Activated naive CD8-positive, alpha-beta T cell treated with anti-CD3 and anti-CD28 coated beads, Interleukin-2, amount 10 ng/mL, durations not matched to agents 7 days and 5 days (primary cell): ENCODE measurements around the gene KLHL22. TPM values are rescaled to one million over a fixed set of nuclear protein-coding genes. Genes with fewer than 3 reads are reported as not detected.
A peak's percentile ranks its signal among the peaks of the same experiment; 100 is the strongest.
"Not testable (repeated sequence)": the region's sequence is repeated elsewhere in the genome, so short reads cannot be mapped to it uniquely, and the experiment has no call there.

Experiments
- ATAC-seq: fragments of 150-1000 bp; cut with Tn5 transposase; one replicate; pipeline ENCODE4 v1.10.0; 2021; ENCODE audit warnings: low read depth, moderate library complexity
- POLR2A ChIA-PET: fragments of 350-600 bp; sonication (Branson Sonifier 250); formaldehyde crosslinking; loops from one replicate; lab custom pipeline; 2021; ENCODE audit warnings: antibody characterized with exemption; lab: Charles Lee
- DNase-seq: peaks from one replicate; pipeline ENCODE4 v3.0.0; 2021
- H3K27ac Mint-ChIP-seq: one replicate; pipeline ENCODE4 v1.8.0; 2022; ENCODE audit warnings: mild to moderate bottlenecking, mixed read lengths
- H3K27me3 Mint-ChIP-seq: one replicate; pipeline ENCODE4 v1.8.0; 2022; ENCODE audit warnings: mild to moderate bottlenecking, moderate library complexity, mixed read lengths
- H3K36me3 Mint-ChIP-seq: one replicate; pipeline ENCODE4 v1.8.0; 2021; ENCODE audit warnings: mild to moderate bottlenecking, mixed read lengths
- H3K4me1 Mint-ChIP-seq: one replicate; pipeline ENCODE4 v1.8.0; 2021; ENCODE audit warnings: mixed read lengths
- H3K4me3 Mint-ChIP-seq: one replicate; pipeline ENCODE4 v1.8.0; 2022; ENCODE audit warnings: mild to moderate bottlenecking, moderate library complexity, mixed read lengths
- H3K9me3 Mint-ChIP-seq: one replicate; pipeline ENCODE4 v1.8.0; 2021; ENCODE audit warnings: mixed read lengths
- total RNA-seq, 2 experiments: library from RNA; stranded (reverse); gene quantifications; one replicate each; pipeline ENCODE4 v1.2.3, GENCODE V29; 2021

Gene KLHL22
- total RNA-seq, 2 experiments from 2014 or later: 31.7 to 37.3 TPM

DNA sequence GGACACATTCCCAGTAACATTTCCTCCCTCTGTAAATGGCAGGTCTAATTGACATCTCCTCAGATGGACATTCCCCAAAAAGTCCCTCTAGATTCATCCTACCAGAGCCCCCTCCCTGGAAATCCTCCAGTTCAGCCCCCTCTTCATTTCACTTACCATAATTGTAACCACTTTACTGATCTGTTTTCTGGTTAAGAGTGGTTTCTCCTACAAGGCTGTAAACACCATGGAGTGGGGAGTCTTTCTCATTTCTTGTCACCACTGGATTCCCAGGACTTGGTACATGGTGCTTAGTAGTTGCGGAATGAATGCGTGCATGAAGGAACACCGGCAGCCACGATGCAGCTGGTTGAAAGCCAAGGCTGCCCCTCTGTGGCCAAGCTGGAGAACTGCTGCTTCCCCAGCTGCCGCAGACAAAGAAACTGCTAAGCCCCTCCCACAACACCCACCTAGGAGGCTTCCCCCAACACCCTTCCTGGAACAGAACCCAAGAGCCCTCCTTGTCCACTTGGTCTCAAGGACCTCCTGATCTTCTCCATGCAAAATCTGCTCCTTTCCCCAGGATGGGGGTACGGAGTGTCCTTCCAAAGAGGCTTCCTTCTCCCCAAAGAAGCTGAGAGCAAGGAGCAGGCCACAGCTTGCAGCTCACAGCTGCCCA, 39.4 kb downstream of the KLHL22 start:
- POLR2A ChIA-PET: interaction anchor here (0.8 to 1.2 kb wide), 3 partner anchors 15 to 38 kb away, joined by 3 to 5 read pairs (median 3); no protein-coding TSS in a partner anchor
- no peaks in the 10 kb centered on the region for H3K9me3 Mint-ChIP-seq
- ATAC-seq: peak; percentile 84
- no peak overlapping the region for H3K4me3 Mint-ChIP-seq
- peak overlapping the region; percentile 62 for H3K27ac Mint-ChIP-seq
- peaks cover 21% of the 10 kb centered on the region for H3K36me3 Mint-ChIP-seq
- no peaks in the 10 kb centered on the region for H3K27me3 Mint-ChIP-seq
- peaks cover 12% of the 10 kb centered on the region for H3K4me1 Mint-ChIP-seq
- DNase-seq: peak; percentile 74

DNA sequence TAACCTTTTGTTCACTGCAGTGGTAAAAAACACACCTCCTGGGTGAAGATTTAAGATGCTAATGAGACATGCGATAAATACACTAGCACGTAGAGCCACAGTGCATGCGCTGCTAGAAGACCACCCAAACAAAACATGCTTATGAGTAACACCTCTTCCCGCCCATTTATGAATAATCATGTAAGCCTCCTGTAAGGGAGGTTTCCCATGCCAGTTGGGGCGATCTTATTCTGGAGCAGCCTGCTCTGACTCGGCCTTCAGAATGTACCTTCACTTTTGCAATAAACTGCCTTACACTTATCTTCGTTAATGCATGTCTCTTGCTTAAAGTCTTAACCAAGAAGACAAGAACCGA, 39.9 kb downstream of the KLHL22 start:
- Mint-ChIP-seq H3K4me3 (no peak overlapping the region), H3K27me3 (no peaks in the 10 kb centered on the region), H3K9me3 (no peaks in the 10 kb centered on the region), H3K27ac (no peak overlapping the region), H3K36me3 (peaks cover 17% of the 10 kb centered on the region), H3K4me1 (peaks cover 12% of the 10 kb centered on the region)
- ATAC-seq (no peak), DNase-seq (no peak)
- POLR2A ChIA-PET: interaction anchor here (1.0 to 1.2 kb wide), 2 partner anchors 37 kb away, joined by 4 to 5 read pairs; no protein-coding TSS in a partner anchor

DNA sequence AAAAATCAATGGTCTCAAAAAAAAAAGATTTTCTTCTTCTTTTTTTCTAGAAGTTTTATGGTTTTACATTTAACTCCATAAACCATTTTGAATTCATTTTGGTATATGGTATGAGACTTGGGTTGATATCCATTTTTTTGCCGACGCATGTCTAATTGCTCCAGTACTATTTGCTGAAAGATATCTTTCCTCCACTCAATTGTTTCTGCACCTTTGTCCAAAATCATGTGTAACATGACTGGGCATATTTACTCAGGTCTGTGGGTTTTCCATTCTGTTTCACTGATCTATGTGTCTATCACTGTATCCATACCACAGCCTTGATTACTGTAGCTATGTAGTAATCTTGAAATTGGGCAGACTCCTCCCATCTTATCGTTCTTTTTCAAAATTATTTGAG, 42.4 kb downstream of the KLHL22 start:
- H3K27ac Mint-ChIP-seq: no peak overlapping the region
- no peak overlapping the region for H3K4me3 Mint-ChIP-seq
- peaks cover 11% of the 10 kb centered on the region for H3K36me3 Mint-ChIP-seq

DNA sequence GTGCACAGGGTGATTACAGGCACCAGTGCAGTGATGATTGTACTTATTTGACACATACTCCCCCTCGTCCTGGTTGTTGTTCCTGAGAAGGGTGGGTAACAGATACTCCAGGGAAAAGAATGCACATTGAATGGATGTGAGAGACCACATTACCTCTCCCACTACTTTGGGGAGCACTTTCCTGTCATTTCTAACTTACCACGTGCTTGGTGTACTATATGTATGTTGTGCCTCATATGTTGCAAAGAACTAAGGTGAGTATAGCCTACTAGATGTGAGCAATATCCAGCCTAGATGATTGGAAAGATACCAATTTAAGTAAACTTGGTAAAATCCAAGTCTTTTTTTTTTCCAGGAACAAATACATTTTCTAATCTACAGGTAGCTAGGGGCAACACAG, 43.7 kb downstream of the KLHL22 start:
- H3K27me3 Mint-ChIP-seq: no peaks in the 10 kb centered on the region

More for the DNA sequence above, 42.4 kb downstream of the KLHL22 start:
- ATAC-seq: no peak
- Mint-ChIP-seq H3K4me1 (peaks cover 11% of the 10 kb centered on the region), H3K27me3 (no peaks in the 10 kb centered on the region), H3K9me3 (no peaks in the 10 kb centered on the region)
- DNase-seq: no peak
- POLR2A ChIA-PET: no interaction called here

DNA sequence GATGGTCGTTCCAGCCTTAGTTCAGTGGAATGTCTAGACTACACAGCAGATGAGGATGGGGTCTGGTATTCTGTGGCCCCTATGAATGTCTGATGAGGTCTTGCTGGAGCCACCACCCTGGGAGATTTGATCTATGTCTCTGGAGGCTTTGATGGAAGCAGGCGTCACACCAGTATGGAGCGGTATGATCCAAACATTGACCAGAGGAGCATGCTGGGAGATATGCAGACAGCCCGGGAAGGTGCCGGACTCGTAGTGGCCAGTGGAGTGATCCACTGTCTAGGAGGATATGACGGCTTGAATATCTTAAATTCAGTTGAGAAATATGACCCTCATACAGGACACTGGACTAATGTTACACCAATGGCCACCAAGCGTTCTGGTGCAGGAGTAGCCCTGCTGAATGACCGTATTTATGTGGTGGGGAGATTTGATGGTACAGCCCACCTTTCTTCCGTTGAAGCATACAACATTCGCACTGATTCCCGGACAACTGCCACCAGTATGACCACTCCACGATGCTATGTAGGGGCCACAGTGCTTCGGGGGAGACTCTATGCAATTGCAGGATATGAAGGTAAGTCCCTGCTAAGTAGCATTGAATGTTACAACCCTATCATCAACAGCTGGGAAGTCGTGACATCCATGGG, 44.3 kb downstream of the KLHL22 start:
- H3K9me3 Mint-ChIP-seq, H3K4me1 Mint-ChIP-seq, ATAC-seq, POLR2A ChIA-PET, DNase-seq, H3K4me3 Mint-ChIP-seq, H3K27ac Mint-ChIP-seq, H3K27me3 Mint-ChIP-seq: not testable (repeated sequence)
- H3K36me3 Mint-ChIP-seq: peaks cover 11% of the 10 kb centered on the region

More for the DNA sequence above, 43.7 kb downstream of the KLHL22 start:
- ATAC-seq (no peak), DNase-seq (no peak)
- POLR2A ChIA-PET: no interaction called here
- Mint-ChIP-seq H3K4me1 (peaks cover 11% of the 10 kb centered on the region), H3K4me3 (no peak overlapping the region), H3K9me3 (no peaks in the 10 kb centered on the region), H3K27ac (no peak overlapping the region), H3K36me3 (peaks cover 11% of the 10 kb centered on the region)

DNA sequence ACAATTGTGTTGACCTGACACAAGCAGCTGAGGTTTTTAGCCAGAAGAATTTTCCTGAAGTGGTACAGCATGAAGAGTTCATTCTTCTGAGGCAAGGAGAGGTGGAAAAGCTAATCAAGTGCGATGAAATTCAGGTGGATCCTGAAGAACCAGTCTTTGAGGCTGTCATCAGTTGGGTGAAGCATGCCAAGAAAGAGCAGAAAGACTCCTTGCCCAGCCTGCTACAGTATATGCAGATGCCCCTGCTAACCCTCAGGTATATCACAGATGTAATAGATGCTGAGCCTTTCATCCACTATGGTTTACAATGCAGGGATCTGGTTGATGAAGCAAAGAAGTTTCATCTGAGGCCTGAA, 45.1 kb downstream of the KLHL22 start:
- POLR2A ChIA-PET: no interaction called here
- Mint-ChIP-seq H3K36me3 (peaks cover 5% of the 10 kb centered on the region), H3K4me3 (no peak overlapping the region), H3K27ac (no peak overlapping the region), H3K27me3 (no peaks in the 10 kb centered on the region), H3K4me1 (peaks cover 2% of the 10 kb centered on the region), H3K9me3 (no peaks in the 10 kb centered on the region)
- no peak for ATAC-seq
- DNase-seq: no peak

DNA sequence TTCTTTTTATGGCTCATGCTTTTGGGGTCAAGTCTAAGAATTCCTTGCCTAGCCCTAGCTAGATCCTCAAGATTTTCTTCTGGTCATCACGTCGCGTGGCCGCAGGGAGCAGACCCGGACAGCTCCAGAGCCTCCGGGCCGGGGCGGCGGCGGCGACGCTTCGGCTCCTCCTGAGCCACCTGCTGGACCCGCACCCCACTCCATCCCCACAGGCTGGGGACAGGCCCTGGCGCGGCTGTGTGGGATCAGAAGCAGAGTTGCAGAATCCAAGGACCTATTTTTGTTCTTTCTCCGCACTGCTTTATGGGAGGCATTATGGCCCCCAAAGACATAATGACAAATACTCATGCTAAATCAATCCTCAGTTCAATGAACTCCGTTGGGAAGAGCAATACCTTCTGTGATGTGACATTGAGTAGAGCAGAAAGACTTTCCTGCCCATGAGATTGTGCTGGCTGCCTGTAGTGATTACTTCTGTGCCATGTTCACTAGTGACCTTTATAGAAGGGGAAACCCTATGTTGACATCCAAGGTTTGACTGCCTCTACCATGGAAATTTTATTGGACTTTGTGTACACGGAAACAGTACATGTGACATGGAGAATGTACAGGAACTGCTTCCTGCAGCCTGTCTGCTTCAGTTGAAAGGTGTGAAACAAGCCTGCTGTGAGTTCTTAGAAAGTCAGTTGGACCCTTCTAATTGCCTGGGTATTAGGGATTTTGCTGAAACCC, 45.6 kb downstream of the KLHL22 start:
- no peak for DNase-seq
- POLR2A ChIA-PET: no interaction called here
- Mint-ChIP-seq H3K27me3 (no peaks in the 10 kb centered on the region), H3K9me3 (no peaks in the 10 kb centered on the region), H3K4me3 (no peak overlapping the region), H3K36me3 (peaks cover 3% of the 10 kb centered on the region), H3K4me1 (peaks cover 2% of the 10 kb centered on the region), H3K27ac (no peak overlapping the region)
- ATAC-seq: no peak

DNA sequence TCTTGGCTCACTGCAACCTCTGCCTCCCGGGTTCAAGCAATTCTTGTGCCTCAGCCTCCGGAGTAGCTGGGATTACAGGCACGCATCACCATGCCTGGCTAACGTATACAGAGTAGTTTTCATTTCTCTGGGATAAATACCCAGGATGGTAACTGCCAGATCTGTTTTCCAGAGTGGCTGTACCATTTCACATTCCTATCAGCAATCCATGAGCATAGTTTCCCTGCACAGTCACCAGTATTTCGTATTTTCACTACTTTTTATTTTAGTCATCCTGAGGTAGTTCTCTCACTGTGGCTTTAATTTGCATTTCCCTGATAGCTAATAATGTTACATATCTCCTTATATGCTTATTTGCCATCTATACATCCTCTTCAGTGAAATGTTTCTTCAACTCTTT, 47.0 kb downstream of the KLHL22 start:
- H3K36me3 Mint-ChIP-seq: peaks cover 8% of the 10 kb centered on the region
- H3K27me3 Mint-ChIP-seq: no peaks in the 10 kb centered on the region
- H3K9me3 Mint-ChIP-seq: no peaks in the 10 kb centered on the region
- ATAC-seq: no peak
- POLR2A ChIA-PET: no interaction called here
- H3K4me1 Mint-ChIP-seq: peaks cover 1% of the 10 kb centered on the region
- H3K4me3 Mint-ChIP-seq: no peak overlapping the region
- no peak overlapping the region for H3K27ac Mint-ChIP-seq
- no peak for DNase-seq

DNA sequence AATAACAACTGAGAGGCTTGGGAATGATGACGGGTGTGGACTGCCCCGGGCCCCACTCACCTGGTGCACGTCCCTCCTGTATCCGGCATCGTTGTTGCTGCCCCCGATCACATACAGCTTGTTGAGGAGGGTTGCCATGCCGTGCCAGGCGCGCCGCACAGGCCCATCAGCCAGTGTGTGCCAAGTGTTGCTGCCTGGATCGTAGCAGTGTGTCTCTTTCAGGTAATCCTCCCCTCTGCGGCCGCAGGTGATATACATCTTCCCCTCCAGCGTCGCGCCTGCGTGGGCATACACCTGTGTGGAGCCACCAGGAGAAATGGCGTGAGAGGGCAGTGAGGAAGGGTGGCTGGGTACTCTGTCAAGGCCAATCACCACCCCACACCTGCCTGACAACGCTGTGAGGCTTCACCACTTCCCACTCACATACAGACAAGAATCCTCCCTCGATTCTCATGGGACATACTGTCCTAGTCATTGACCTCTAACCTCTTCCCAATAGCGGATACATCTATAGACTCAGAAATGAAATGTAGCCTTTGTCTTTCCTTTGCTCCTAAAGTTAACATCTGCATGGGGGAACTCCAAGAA, 49.1 kb downstream of the KLHL22 start:
- Mint-ChIP-seq H3K27me3 (no peaks in the 10 kb centered on the region), H3K36me3 (peaks cover 6% of the 10 kb centered on the region), H3K27ac (no peak overlapping the region), H3K4me3 (no peak overlapping the region), H3K4me1 (peaks cover 1% of the 10 kb centered on the region), H3K9me3 (no peaks in the 10 kb centered on the region)
- no peak for ATAC-seq
- DNase-seq: no peak
- POLR2A ChIA-PET: no interaction called here

DNA sequence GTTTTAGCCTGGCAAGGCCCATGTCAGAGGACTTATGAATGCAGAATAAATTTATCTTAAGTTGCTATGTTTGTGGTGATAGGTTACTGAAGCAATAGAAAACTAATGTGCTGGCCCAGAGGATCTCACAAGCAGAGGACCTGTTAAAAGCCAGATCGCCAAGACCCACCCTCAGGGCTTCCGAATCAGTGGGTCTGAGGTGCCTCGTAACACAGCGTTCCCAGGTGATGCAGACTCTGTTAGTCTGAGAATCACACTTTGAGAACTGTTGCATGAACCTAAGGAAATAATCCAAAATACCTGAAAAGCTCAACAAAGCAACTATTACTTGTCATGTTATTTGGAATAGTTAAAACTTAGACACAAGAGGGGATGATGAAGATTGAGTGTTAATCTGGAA, 51.3 kb downstream of the KLHL22 start:
- DNase-seq: no peak
- Mint-ChIP-seq H3K9me3 (no peaks in the 10 kb centered on the region), H3K4me3 (no peak overlapping the region), H3K36me3 (peaks cover 6% of the 10 kb centered on the region), H3K4me1 (peaks cover 1% of the 10 kb centered on the region), H3K27ac (no peak overlapping the region), H3K27me3 (no peaks in the 10 kb centered on the region)
- POLR2A ChIA-PET: no interaction called here
- no peak for ATAC-seq

DNA sequence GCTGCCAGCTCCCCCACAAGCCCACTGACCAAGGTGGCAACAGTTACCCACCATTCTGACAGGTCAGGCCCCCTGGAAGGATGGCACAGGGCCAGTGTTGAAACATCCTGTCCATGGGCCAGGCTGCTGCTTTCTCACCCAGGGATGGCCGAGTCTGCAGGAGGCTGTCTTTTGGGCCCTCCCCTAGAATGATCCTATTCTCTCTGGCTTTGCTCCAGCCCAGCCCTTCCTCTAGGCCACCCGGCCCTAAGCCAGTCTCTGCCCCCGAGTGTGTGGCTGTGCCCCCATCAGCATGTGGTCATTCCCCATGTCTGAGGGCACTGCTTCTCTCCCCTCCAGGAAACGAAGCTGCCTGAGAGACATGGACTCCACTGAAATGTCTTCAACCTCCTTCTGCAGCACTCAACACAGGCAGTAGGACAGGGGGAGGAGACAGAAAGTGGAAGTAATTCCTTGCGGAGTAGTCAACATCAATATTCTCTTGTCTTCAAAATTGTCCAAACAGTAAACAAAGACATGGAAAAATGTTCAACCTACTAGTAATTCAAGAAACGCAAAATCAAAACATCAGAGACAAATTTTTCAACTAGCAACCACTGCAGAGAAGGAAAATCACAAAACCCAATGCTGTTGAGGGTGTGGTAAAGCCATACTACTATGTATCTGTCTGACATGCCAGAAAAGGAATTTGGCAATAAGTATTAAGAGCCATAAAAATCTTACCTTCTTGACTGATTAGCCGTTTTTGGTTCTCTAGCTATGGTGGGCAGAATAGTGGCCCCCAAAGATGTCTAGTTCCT, 52.9 kb downstream of the KLHL22 start:
- H3K27me3 Mint-ChIP-seq: peaks cover 9% of the 10 kb centered on the region
- H3K36me3 Mint-ChIP-seq: peaks cover 6% of the 10 kb centered on the region
- ATAC-seq (no peak), DNase-seq (no peak)
- POLR2A ChIA-PET: no interaction called here
- no peak overlapping the region for H3K27ac Mint-ChIP-seq
- H3K9me3 Mint-ChIP-seq: no peaks in the 10 kb centered on the region
- H3K4me1 Mint-ChIP-seq: peaks cover 3% of the 10 kb centered on the region
- H3K4me3 Mint-ChIP-seq: no peak overlapping the region

DNA sequence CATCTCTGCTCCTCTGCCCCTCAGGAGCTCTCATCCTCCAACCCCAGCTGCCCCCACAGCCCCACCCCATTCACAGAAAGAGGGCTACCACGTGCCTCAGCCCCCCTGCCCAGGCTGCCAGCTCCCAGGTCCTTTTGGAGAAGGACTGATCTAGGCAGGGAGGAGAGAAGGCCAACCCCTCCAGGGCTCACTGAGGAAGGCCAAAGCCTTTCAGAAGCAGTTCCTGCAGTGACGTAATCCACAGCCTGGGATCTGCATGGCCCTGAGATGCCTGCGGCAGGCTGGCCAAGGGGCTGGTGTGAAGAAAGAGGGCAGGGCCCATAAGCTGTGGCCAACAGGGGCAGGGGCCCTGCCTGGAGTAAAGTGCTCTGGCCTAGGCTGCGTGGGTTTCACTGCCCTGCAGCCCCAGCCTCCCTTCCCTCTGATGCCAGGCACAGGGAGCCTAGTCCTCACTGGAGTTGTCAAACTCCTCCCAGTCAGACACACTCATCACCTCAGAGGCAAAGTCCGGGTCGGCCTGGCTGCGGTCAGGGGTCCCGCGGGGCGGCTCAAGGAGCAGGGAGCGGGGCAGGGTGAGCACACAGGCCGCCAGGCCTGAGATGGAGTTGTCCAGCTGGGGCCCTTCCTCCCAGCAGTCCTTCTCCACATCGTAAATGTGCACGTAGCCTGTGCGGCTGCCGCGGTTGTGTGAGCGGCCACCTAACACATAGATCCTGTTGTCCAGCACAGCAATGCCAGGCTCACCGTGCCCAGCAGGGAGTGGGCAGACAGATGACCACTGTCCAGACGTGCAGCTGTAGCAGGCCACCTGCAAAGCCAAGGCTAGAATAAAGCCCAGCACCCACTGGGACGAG, 53.7 kb downstream of the KLHL22 start:
- Mint-ChIP-seq H3K4me1 (peaks cover 7% of the 10 kb centered on the region), H3K36me3 (peaks cover 6% of the 10 kb centered on the region), H3K27ac (no peak overlapping the region), H3K27me3 (peaks cover 14% of the 10 kb centered on the region), H3K9me3 (no peaks in the 10 kb centered on the region), H3K4me3 (no peak overlapping the region)
- ATAC-seq (no peak), DNase-seq (no peak)
- POLR2A ChIA-PET: no interaction called here
